ENCODE data around the gene ZNF808.

GRCh38 chr19:52522551-52522950 is 4.9 kb upstream of the ZNF808 start:
- TF ChIP-seq CTCF (IDR thresholded peaks at IDR 0.05) (no peak), PBX3 (IDR thresholded peaks at IDR 0.05) (no peak), GABPA (IDR thresholded peaks at IDR 0.05; ENCODE audit: low read depth) (no peak), CHD2 (IDR thresholded peaks at IDR 0.05; ENCODE audit: low read length, partially characterized antibody) (no peak), TAF1 (IDR thresholded peaks at IDR 0.05; ENCODE audit: borderline replicate concordance, low read depth, low read length) (no peak), EZH2phosphoT487 (IDR thresholded peaks at IDR 0.05; ENCODE audit: borderline replicate concordance, low read depth) (no peak), JUND (IDR thresholded peaks at IDR 0.05) (no peak), MEF2A (IDR thresholded peaks at IDR 0.05; ENCODE audit: borderline replicate concordance, low read depth) (no peak)
- TF ChIP-seq, protein P1, sequence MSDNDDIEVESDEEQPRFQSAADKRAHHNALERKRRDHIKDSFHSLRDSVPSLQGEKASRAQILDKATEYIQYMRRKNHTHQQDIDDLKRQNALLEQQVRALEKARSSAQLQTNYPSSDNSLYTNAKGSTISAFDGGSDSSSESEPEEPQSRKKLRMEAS (IDR thresholded peaks at IDR 0.05; ENCODE audit: low read depth), result no peak
- TF ChIP-seq, protein P2, sequence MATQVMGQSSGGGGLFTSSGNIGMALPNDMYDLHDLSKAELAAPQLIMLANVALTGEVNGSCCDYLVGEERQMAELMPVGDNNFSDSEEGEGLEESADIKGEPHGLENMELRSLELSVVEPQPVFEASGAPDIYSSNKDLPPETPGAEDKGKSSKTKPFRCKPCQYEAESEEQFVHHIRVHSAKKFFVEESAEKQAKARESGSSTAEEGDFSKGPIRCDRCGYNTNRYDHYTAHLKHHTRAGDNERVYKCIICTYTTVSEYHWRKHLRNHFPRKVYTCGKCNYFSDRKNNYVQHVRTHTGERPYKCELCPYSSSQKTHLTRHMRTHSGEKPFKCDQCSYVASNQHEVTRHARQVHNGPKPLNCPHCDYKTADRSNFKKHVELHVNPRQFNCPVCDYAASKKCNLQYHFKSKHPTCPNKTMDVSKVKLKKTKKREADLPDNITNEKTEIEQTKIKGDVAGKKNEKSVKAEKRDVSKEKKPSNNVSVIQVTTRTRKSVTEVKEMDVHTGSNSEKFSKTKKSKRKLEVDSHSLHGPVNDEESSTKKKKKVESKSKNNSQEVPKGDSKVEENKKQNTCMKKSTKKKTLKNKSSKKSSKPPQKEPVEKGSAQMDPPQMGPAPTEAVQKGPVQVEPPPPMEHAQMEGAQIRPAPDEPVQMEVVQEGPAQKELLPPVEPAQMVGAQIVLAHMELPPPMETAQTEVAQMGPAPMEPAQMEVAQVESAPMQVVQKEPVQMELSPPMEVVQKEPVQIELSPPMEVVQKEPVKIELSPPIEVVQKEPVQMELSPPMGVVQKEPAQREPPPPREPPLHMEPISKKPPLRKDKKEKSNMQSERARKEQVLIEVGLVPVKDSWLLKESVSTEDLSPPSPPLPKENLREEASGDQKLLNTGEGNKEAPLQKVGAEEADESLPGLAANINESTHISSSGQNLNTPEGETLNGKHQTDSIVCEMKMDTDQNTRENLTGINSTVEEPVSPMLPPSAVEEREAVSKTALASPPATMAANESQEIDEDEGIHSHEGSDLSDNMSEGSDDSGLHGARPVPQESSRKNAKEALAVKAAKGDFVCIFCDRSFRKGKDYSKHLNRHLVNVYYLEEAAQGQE (IDR thresholded peaks at IDR 0.05; ENCODE audit: low read depth, low read length), result no peak
